Mononuclear cell (primary cell): ENCODE data around the gene TYRP1. TPM values are rescaled to one million over a fixed set of nuclear protein-coding genes. Genes with fewer than 3 reads are reported as not detected.

Experiments used
- H3K27me3 ChIP-seq: 2 replicates; pipeline ENCODE4 v1.6.0; 2011; ENCODE audit warnings: low read length, control low read depth; ENCODE audit not compliant: insufficient read depth
- H3K4me1 ChIP-seq: 2 replicates; pipeline ENCODE4 v1.5.1; 2011; ENCODE audit warnings: mild to moderate bottlenecking, low read length, control low read depth; ENCODE audit not compliant: insufficient read depth
- H3K4me3 ChIP-seq: 2 replicates; pipeline ENCODE4 v1.5.1; 2011; ENCODE audit warnings: mild to moderate bottlenecking, low read length, moderate library complexity
- H3K9me3 ChIP-seq: 2 replicates; pipeline ENCODE4 v1.5.1; 2011; ENCODE audit warnings: low read depth, mild to moderate bottlenecking, control low read depth, low read length
- total RNA-seq: library from RNA; depleted of rRNA; stranded (reverse); fragments of >200 nt; gene quantifications from one replicate; pipeline ENCODE4 v1.2.3, GENCODE V29; 2012

The TYRP1 gene
- total RNA-seq, 1 donor: 0.10 TPM

- Histone ChIP-seq H3K27me3 (no peaks in the 10 kb centered on the region), H3K4me1 (no peaks in the 10 kb centered on the region), H3K9me3 (no peaks in the 10 kb centered on the region), H3K4me3 (no peak overlapping the region)
Observed at GRCh38 chr9:12680757-12681156, 12.4 kb upstream of the TYRP1 start.

- Histone ChIP-seq H3K4me1 (no peaks in the 10 kb centered on the region), H3K9me3 (no peaks in the 10 kb centered on the region), H3K4me3 (no peak overlapping the region), H3K27me3 (no peaks in the 10 kb centered on the region)
Observed at GRCh38 chr9:12681620-12682019, 11.6 kb upstream of the TYRP1 start.

GRCh38 chr9:12684974-12685373 lies 8.2 kb upstream of the TYRP1 start:
- H3K4me1 ChIP-seq: no peaks in the 10 kb centered on the region
- no peaks in the 10 kb centered on the region for H3K27me3 ChIP-seq

DNA sequence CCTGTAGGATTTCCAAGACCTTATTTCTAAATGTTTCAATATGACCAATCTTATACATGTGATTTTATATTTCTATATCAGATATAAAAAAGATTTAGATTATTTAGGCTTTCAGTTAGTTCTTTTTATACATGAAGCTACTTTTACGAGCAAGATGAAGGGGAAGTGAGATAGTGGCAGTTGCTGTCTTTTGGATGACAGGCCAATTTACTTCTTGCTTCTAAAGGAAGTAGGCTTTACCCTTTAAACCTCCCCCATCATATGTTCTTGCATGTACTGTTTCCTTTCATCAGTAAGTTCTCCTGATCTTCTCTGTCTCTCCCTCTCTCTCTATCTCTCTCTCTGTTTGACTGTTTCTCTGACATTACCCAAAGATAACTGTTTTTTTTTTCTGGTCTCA lies 4.0 kb upstream of the TYRP1 start:
- Histone ChIP-seq H3K9me3 (no peaks in the 10 kb centered on the region), H3K27me3 (no peaks in the 10 kb centered on the region), H3K4me1 (no peaks in the 10 kb centered on the region), H3K4me3 (no peak overlapping the region)

More at GRCh38 chr9:12684974-12685373, 8.2 kb upstream of the TYRP1 start:
- no peak overlapping the region for H3K4me3 ChIP-seq
- no peaks in the 10 kb centered on the region for H3K9me3 ChIP-seq

GRCh38 chr9:12694013-12694412 lies 828 bp downstream of the TYRP1 start:
- Histone ChIP-seq H3K9me3 (no peaks in the 10 kb centered on the region), H3K27me3 (no peaks in the 10 kb centered on the region), H3K4me3 (no peak overlapping the region), H3K4me1 (no peaks in the 10 kb centered on the region)

DNA sequence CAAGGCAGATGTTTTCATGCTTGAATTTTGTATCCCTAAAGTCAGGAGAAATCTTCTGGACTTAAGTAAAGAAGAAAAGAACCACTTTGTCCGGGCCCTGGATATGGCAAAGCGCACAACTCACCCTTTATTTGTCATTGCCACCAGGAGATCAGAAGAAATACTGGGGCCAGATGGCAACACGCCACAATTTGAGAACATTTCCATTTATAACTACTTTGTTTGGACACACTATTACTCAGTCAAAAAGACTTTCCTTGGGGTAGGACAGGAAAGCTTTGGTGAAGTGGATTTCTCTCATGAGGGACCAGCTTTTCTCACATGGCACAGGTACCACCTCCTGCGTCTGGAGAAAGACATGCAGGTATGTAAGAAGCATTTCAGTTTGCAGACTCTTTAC lies 2.3 kb downstream of the TYRP1 start:
- no peak overlapping the region for H3K4me3 ChIP-seq
- no peaks in the 10 kb centered on the region for H3K4me1 ChIP-seq
- H3K27me3 ChIP-seq: no peaks in the 10 kb centered on the region
- no peaks in the 10 kb centered on the region for H3K9me3 ChIP-seq

DNA sequence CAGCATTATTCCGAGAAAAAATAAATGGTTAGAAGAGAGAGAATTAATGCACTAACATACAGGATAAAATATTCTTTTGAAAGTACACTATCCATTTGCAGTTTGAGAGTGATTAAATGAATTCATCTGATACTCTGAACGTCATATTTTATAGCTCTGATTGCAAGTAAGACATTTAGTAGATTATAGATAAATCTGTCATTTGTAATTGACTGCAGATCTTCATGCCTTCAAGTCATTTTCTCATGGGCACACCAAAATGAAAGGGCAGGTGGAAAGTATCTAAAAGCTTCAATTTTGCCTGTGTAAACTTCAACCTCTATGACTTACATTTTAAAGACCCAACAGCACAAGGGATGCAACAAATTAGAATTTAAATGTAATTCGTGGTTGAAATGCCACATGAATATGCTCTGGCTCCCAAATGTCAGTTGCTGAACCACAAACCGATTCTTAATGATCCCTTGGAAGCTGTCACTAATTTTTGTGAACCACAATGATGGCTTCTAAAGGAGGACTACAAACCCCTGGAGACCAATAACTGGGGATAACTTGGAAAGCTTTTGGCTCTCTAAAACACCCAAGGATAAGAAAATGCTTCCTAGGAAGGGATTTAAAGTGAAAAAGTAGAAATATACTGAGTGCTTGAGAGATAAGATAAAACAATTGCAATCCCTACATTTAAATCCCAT lies 3.9 kb downstream of the TYRP1 start:
- no peak overlapping the region for H3K4me3 ChIP-seq
- no peaks in the 10 kb centered on the region for H3K9me3 ChIP-seq
- no peaks in the 10 kb centered on the region for H3K27me3 ChIP-seq
- H3K4me1 ChIP-seq: no peaks in the 10 kb centered on the region

DNA sequence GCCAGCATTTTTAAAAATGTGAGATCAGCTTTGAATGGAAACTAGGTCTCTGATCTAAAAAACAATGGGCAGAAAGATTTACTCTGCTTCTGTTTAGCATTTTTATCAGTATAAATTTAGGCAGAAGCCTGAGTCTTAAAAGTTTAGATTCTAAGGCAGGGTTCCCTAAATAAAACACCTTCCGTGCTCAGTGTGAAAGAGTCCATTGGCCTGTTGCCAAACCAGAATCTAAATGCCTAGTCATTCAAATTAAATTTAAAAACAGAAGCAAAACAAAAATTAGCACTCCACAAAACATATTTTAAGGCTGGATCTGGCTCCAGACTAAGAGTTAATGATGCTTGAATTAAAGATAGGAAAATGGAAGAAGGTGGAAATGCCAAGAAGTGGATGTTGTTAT lies 4.5 kb downstream of the TYRP1 start:
- Histone ChIP-seq H3K27me3 (no peaks in the 10 kb centered on the region), H3K4me1 (no peaks in the 10 kb centered on the region), H3K9me3 (no peaks in the 10 kb centered on the region), H3K4me3 (no peak overlapping the region)

GRCh38 chr9:12698266-12698665 lies 5.1 kb downstream of the TYRP1 start:
- Histone ChIP-seq H3K27me3 (no peaks in the 10 kb centered on the region), H3K9me3 (no peaks in the 10 kb centered on the region), H3K4me3 (no peak overlapping the region), H3K4me1 (no peaks in the 10 kb centered on the region)

- no peaks in the 10 kb centered on the region for H3K27me3 ChIP-seq
- H3K4me3 ChIP-seq: no peak overlapping the region
- H3K4me1 ChIP-seq: no peaks in the 10 kb centered on the region
- H3K9me3 ChIP-seq: no peaks in the 10 kb centered on the region
Observed at GRCh38 chr9:12698986-12699385, 5.8 kb downstream of the TYRP1 start.

- Histone ChIP-seq H3K4me1 (no peaks in the 10 kb centered on the region), H3K4me3 (no peak overlapping the region), H3K9me3 (no peaks in the 10 kb centered on the region), H3K27me3 (no peaks in the 10 kb centered on the region)
Observed at GRCh38 chr9:12699529-12699928, 6.3 kb downstream of the TYRP1 start.

GRCh38 chr9:12701126-12701525 lies 7.9 kb downstream of the TYRP1 start:
- H3K4me1 ChIP-seq: no peaks in the 10 kb centered on the region
- no peaks in the 10 kb centered on the region for H3K9me3 ChIP-seq
- H3K27me3 ChIP-seq: no peaks in the 10 kb centered on the region

DNA sequence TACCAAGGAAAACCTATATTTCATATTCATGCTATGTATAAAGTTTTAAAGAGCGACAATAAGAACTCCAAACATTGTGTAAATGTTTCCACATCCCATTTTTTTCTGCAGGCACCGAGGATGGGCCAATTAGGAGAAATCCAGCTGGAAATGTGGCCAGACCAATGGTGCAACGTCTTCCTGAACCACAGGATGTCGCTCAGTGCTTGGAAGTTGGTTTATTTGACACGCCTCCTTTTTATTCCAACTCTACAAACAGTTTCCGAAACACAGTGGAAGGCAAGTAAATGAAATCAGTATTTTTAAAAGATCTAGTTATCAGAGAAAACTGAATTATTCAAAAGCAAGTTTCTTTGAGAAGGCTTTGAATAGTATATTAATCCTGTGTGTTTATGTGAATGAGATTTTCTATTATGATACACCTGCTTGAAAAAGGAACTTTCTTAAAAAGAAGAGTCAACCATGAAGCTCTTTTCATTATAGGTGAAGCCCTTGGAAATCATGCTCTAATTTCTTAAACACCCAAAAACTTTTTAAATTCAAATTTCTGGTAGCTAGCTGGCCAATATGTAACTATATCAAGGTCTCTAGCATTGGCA lies 9.1 kb downstream of the TYRP1 start:
- no peaks in the 10 kb centered on the region for H3K27me3 ChIP-seq
- no peaks in the 10 kb centered on the region for H3K9me3 ChIP-seq
- no peak overlapping the region for H3K4me3 ChIP-seq
- H3K4me1 ChIP-seq: no peaks in the 10 kb centered on the region

More at GRCh38 chr9:12701126-12701525, 7.9 kb downstream of the TYRP1 start:
- H3K4me3 ChIP-seq: no peak overlapping the region

DNA sequence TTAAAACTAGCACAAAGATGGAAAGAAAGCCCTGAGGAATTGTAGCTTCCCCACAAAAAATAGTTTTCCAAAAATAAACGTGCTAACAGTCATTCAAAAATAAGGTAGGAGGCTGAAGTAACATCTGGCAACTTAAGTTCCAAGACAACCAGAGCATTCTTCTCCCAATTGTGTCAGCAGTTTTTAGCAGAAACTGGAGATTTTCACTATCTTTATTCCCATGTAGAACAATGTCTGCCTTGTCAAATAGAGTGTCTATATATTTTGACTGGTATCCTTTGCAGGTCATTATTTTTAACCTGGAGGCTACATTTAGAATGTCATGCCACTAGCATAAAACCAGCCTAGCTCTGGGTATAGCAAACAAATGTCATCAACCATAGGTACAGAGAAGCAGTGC lies 10.8 kb downstream of the TYRP1 start:
- H3K9me3 ChIP-seq: no peaks in the 10 kb centered on the region
- H3K27me3 ChIP-seq: no peaks in the 10 kb centered on the region
- no peak overlapping the region for H3K4me3 ChIP-seq
- no peaks in the 10 kb centered on the region for H3K4me1 ChIP-seq

DNA sequence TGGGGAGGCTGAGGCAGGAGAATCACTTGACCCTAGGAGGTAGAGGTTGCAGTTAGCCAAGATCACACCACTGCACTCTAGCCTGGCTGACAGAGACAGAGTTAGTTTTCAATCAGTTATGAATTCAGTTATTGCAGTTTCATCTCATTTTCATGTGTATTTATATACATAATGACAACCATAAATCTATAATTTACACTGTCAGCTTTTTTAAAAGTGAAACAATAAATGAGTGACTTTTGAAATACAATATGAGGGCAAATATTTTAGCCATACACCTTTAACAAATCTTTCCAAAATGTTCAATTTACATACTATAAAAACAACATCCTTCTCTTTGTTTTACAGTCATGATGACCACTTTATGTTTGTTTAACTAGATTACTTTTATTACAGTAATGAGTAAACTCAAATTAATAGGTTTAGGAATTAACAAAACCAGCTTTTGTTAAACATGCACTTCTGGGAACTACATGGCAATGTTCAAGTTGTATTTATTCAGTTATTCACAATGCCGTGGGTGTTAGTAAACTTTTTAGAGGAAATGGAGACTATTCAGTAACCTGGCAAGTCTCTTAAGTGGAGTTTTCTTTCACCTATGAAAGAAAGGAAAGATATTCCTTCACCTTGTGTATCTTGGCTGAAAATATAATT lies 12.7 kb downstream of the TYRP1 start:
- Histone ChIP-seq H3K4me3 (no peak overlapping the region), H3K4me1 (no peaks in the 10 kb centered on the region), H3K27me3 (no peaks in the 10 kb centered on the region), H3K9me3 (no peaks in the 10 kb centered on the region)
